HEK293 (cell line): ENCODE results near the gene TRIM61.
A peak's percentile ranks its signal among the peaks of the same experiment; 100 is the strongest.
"Not testable (repeated sequence)": the region's sequence is repeated elsewhere in the genome, so short reads cannot be mapped to it uniquely, and the experiment has no call there.

Experiments used
- CTCF ChIA-PET: fragments of 350-600 bp; formaldehyde crosslinking; extraction: SDS; loops from one replicate; lab custom pipeline; 2021; ENCODE audit warnings: antibody characterized with exemption; lab: Yijun Ruan, JAX
- POLR2A ChIA-PET: fragments of 300-600 bp; formaldehyde crosslinking; extraction: SDS; loops from one replicate; lab custom pipeline; 2020; ENCODE audit warnings: antibody characterized with exemption, inconsistent platforms; lab: Yijun Ruan, JAX
- H3K27ac ChIP-seq: fragments of 200-500 bp; sonication (Bioruptor generic); 2 replicates; pipeline ENCODE4 v1.5.1; 2014; ENCODE audit warnings: low read depth, low read length, control low read depth, inconsistent platforms; ENCODE audit errors: extremely low read depth
- H3K36me3 ChIP-seq, 2 experiments: fragments of 200-500 bp in 1 of 2; sonication (Bioruptor generic) in 1 of 2; 1 replicate in 1 of 2; 2 replicates in 1 of 2; pipeline ENCODE4 v1.5.1; 2014 to 2017; ENCODE audit warnings: inconsistent platforms in 2 of 2, low read length in 2 of 2; ENCODE audit not compliant: control insufficient read depth in 2 of 2, insufficient read depth in 1 of 2
- H3K4me1 ChIP-seq: fragments of 200-500 bp; sonication (Bioruptor generic); 2 replicates; pipeline ENCODE4 v1.5.1; 2014; ENCODE audit warnings: mild to moderate bottlenecking, low read length, inconsistent platforms; ENCODE audit not compliant: control insufficient read depth, insufficient read depth
- H3K4me3 ChIP-seq: 2 replicates; pipeline ENCODE4 v1.5.1; 2011; ENCODE audit warnings: low read depth, mild to moderate bottlenecking, control low read depth, low read length, moderate library complexity
- H3K9me3 ChIP-seq: fragments of 200-500 bp; sonication (Bioruptor generic); 2 replicates; pipeline ENCODE4 v1.5.1; 2014; ENCODE audit warnings: low read depth, low read length, inconsistent platforms; ENCODE audit not compliant: control insufficient read depth, insufficient read depth
- HOXA7 ChIP-seq: sonication (generic); formaldehyde crosslinking; IDR thresholded peaks from 2 replicates; pipeline ENCODE4 v1.8.1; 2022; ENCODE audit warnings: missing genetic modification reagents, borderline replicate concordance
- OSR2 ChIP-seq: fragments of 450-650 bp; formaldehyde crosslinking; IDR thresholded peaks from 2 replicates; pipeline ENCODE4 v1.5.1; 2016; ENCODE audit warnings: missing biosample characterization, missing genetic modification characterization
- RBAK ChIP-seq: fragments of 450-650 bp; formaldehyde crosslinking; IDR thresholded peaks from 2 replicates; pipeline ENCODE4 v1.5.1; 2016; ENCODE audit warnings: missing biosample characterization, missing genetic modification characterization
- ZBTB48 ChIP-seq: fragments of 450-650 bp; formaldehyde crosslinking; IDR thresholded peaks from 2 replicates; pipeline ENCODE4 v1.5.1; 2016; ENCODE audit warnings: missing biosample characterization, missing genetic modification characterization
- ZNF140 ChIP-seq: fragments of 450-650 bp; formaldehyde crosslinking; IDR thresholded peaks from 2 replicates; pipeline ENCODE4 v1.5.1; 2016; ENCODE audit warnings: missing biosample characterization, missing genetic modification characterization
- ZNF18 ChIP-seq: fragments of 450-650 bp; formaldehyde crosslinking; IDR thresholded peaks from 2 replicates; pipeline ENCODE4 v1.5.1; 2016; ENCODE audit warnings: missing biosample characterization, missing genetic modification characterization
- ZNF23 ChIP-seq: fragments of 450-650 bp; formaldehyde crosslinking; IDR thresholded peaks from 2 replicates; pipeline ENCODE4 v1.5.1; 2016; ENCODE audit warnings: missing biosample characterization, missing genetic modification characterization, borderline replicate concordance
- ZNF239 ChIP-seq: fragments of 450-650 bp; formaldehyde crosslinking; IDR thresholded peaks from 2 replicates; pipeline ENCODE4 v1.5.1; 2016; ENCODE audit warnings: missing biosample characterization, missing genetic modification characterization
- ZNF280C ChIP-seq: fragments of 450-650 bp; formaldehyde crosslinking; IDR thresholded peaks from 2 replicates; pipeline ENCODE4 v1.5.1; 2016; ENCODE audit warnings: missing biosample characterization, missing genetic modification characterization
- ZNF292 ChIP-seq: fragments of 450-650 bp; formaldehyde crosslinking; IDR thresholded peaks from 2 replicates; pipeline ENCODE4 v1.5.1; 2016; ENCODE audit warnings: low read depth, missing biosample characterization, missing genetic modification characterization, borderline replicate concordance
- ZNF398 ChIP-seq: fragments of 450-650 bp; formaldehyde crosslinking; IDR thresholded peaks from 2 replicates; pipeline ENCODE4 v1.5.1; 2017; ENCODE audit warnings: missing biosample characterization, missing genetic modification characterization
- ZNF404 ChIP-seq: fragments of 450-650 bp; formaldehyde crosslinking; IDR thresholded peaks from 2 replicates; pipeline ENCODE4 v1.5.1; 2017; ENCODE audit warnings: missing biosample characterization, missing genetic modification characterization
- ZNF501 ChIP-seq: fragments of 450-650 bp; formaldehyde crosslinking; IDR thresholded peaks from 2 replicates; pipeline ENCODE4 v1.5.1; 2016; ENCODE audit warnings: missing biosample characterization, missing genetic modification characterization
- ZNF529 ChIP-seq: fragments of 450-650 bp; formaldehyde crosslinking; IDR thresholded peaks from 2 replicates; pipeline ENCODE4 v1.5.1; 2017; ENCODE audit warnings: missing genetic modification characterization, missing biosample characterization; ENCODE audit not compliant: insufficient replicate concordance
- ZNF544 ChIP-seq: fragments of 450-650 bp; formaldehyde crosslinking; IDR thresholded peaks from 2 replicates; pipeline ENCODE4 v1.5.0; 2017; ENCODE audit warnings: missing biosample characterization, missing genetic modification characterization
- ZNF555 ChIP-seq: fragments of 450-650 bp; formaldehyde crosslinking; conservative IDR thresholded peaks from 2 replicates; pipeline ENCODE4 v1.5.1; 2017; ENCODE audit warnings: missing biosample characterization, mild to moderate bottlenecking, missing genetic modification characterization, inconsistent platforms
- ZNF596 ChIP-seq: fragments of 450-650 bp; IDR thresholded peaks from 2 replicates; pipeline ENCODE4 v1.5.0; 2018; ENCODE audit warnings: missing biosample characterization, mild to moderate bottlenecking, missing genetic modification characterization, moderate library complexity
- ZNF639 ChIP-seq: fragments of 450-650 bp; formaldehyde crosslinking; IDR thresholded peaks from 2 replicates; pipeline ENCODE4 v1.5.1; 2016; ENCODE audit warnings: missing biosample characterization, missing genetic modification characterization
- ZNF654 ChIP-seq: fragments of 450-650 bp; formaldehyde crosslinking; IDR thresholded peaks from 2 replicates; pipeline ENCODE4 v1.5.1; 2016; ENCODE audit warnings: low read depth, missing biosample characterization, missing genetic modification characterization
- ZNF837 ChIP-seq: fragments of 450-650 bp; formaldehyde crosslinking; IDR thresholded peaks from 2 replicates; pipeline ENCODE4 v1.5.1; 2016; ENCODE audit warnings: missing biosample characterization, missing genetic modification characterization

TRIM61 gene

GRCh38 chr4:164997941-164998340, 20.5 kb upstream of the TRIM61 start:
- Histone ChIP-seq H3K36me3 (no peaks in the 10 kb centered on the region), H3K4me1 (no peaks in the 10 kb centered on the region), H3K9me3 (no peaks in the 10 kb centered on the region), H3K27ac (no peak overlapping the region), H3K4me3 (no peak overlapping the region)
- ChIA-PET CTCF (interaction anchor here (0.6 to 0.7 kb wide), 3 partner anchors 223 to 381 kb away, joined by 3 to 4 read pairs (median 3); partner anchors contain the start of gene CPE), POLR2A (no interaction called here)
- TF ChIP-seq ZNF639 (tag by site-specific recombination) (no peak), ZNF292 (tag by site-specific recombination) (no peak), ZNF555 (no peak), ZNF398 (tag by site-specific recombination) (no peak), ZNF544 (tag by site-specific recombination) (no peak), ZNF23 (no peak), ZNF596 (tag by site-specific recombination) (no peak), RBAK (tag by site-specific recombination) (no peak), OSR2 (tag by site-specific recombination) (no peak), ZNF404 (tag by site-specific recombination) (no peak), ZNF18 (tag by site-specific recombination) (no peak), ZNF280C (tag by site-specific recombination) (no peak), ZNF140 (tag by site-specific recombination) (no peak), ZNF239 (tag by site-specific recombination) (no peak), ZBTB48 (tag by site-specific recombination) (no peak), HOXA7 (CRISPR knock-in tag) (no peak), ZNF529 (tag by site-specific recombination) (no peak), ZNF837 (no peak)

GRCh38 chr4:164997324-164997723, 19.9 kb upstream of the TRIM61 start:
- Histone ChIP-seq H3K27ac (no peak overlapping the region), H3K4me3 (no peak overlapping the region), H3K4me1 (no peaks in the 10 kb centered on the region), H3K9me3 (no peaks in the 10 kb centered on the region), H3K36me3 (no peaks in the 10 kb centered on the region)
- POLR2A ChIA-PET = no interaction called here
- CTCF ChIA-PET = interaction anchor here (0.9 to 1.2 kb wide), 3 partner anchors 217 to 229 kb away, joined by 3 to 7 read pairs (median 3); no protein-coding TSS in a partner anchor
- TF ChIP-seq ZNF501 (tag by site-specific recombination) (no peak), ZNF654 (tag by site-specific recombination) (peak; percentile 37; the same call in 1 of the 2 replicates)

- H3K4me1 ChIP-seq, H3K36me3 ChIP-seq, H3K4me3 ChIP-seq, POLR2A ChIA-PET, H3K27ac ChIP-seq, H3K9me3 ChIP-seq: not testable (repeated sequence)
- CTCF ChIA-PET = interaction anchor here (0.9 to 1.2 kb wide), 3 partner anchors 215 to 228 kb away, joined by 3 to 7 read pairs (median 3); no protein-coding TSS in a partner anchor
Measured at GRCh38 chr4:164996123-164996522, 18.7 kb upstream of the TRIM61 start.

- H3K9me3 ChIP-seq, H3K4me1 ChIP-seq, H3K4me3 ChIP-seq, POLR2A ChIA-PET, CTCF ChIA-PET, H3K27ac ChIP-seq, H3K36me3 ChIP-seq: not testable (repeated sequence)
Measured at GRCh38 chr4:164990786-164991185, 13.3 kb upstream of the TRIM61 start.
